GM19324 (cell line): Measurements from ENCODE around the gene SLC38A11.

Experiments
- ATAC-seq: cut with Tn5 transposase; IDR thresholded peaks from one replicate; pipeline ENCODE4 v1.9.1; 2021; ENCODE audit warnings: mild to moderate bottlenecking, moderate library complexity; ENCODE audit not compliant: unreplicated experiment, low FRiP score

The SLC38A11 gene

DNA sequence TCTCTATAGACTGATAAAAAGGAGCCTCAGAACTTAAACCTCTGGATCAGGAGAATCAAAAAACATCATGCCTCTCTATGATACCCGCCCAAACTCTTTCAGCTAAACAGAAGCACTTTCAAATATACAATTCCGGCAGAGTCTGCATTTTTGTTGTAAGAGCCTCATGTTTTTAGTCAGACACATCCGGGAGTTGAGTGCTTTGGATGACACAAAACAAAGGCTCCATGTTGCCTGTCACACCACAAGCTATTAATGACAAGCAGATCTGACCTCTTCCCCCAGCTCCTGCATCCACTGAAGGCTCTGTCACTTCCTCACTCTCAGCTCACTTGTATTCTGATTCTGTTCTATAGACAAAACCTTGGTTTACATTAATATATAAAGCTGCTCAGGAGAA is 33.2 kb downstream of the SLC38A11 start:
- ATAC-seq = no peak

GRCh38 chr2:164920430-164920829 is 34.9 kb downstream of the SLC38A11 start:
- no peak for ATAC-seq

DNA sequence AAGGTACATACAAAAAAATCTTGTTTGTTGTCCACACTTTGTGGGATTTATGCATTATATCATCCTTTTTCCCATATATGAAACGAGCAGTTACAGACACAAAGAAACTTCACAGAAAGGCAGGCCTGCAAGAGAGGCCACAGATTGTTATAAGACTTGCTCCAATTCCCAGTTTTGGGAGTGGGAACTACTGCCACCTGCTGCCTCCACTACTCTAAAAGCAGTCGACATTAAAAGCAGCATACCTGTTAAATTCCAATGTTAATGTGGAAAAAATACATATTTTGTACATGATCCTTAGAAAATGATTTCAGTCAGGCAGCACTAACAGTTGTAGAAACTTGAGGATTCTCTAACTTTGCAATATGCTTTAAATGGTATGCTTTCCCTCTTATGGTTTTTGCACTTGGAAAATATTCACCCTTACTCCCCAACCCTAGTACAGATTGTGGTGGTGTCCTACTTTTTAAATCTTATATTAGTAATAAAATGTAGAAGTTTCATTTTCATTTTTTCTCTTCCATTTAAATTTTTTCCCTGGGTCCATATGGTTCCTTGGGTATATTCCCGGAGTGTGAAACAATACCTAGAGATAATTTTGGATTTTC is 37.9 kb downstream of the SLC38A11 start:
- ATAC-seq = no peak

DNA sequence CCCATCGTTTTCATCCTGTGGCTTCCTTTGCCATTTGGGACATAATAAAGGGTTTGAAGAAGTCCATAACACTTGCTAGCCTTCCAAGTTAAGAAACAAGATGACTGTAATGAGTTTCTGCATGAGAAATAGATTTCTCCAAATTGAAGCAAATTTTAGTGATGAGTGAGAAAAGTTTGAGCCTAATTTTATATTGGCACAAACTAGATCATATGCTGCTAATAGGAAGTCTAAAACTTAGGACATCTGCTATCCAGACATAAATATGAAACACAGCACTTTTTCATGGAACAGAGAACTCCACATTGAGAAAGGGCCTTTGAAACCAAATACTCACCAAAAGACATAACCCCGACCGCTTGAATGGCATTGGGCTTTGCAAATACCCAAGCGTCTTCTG is 39.8 kb downstream of the SLC38A11 start:
- no peak for ATAC-seq

GRCh38 chr2:164913640-164914350 is 41.5 kb downstream of the SLC38A11 start:
- ATAC-seq = no peak

DNA sequence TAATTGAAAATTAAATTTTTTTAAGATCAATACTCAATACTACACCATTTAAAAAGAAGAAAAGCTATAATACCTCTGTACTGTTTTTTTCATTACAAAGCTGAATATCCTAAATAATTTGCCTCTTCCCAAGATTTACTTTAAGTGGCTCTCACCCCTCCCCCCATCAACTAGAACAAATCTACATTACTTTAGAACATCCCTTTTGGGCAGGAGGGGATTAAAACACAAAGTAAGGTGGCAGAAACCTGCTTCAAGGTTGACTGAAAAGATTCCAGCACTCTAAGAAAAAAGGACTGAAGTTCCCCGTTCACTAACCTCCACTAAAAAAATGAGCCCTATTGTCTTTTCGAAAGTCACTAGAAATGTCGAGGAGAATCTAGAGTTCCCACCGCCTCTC is 42.3 kb downstream of the SLC38A11 start:
- ATAC-seq = no peak

- ATAC-seq = no peak
These were observed 43.5 kb downstream of the SLC38A11 start for GRCh38 chr2:164911832-164912231.

GRCh38 chr2:164910101-164910899 is 45.0 kb downstream of the SLC38A11 start:
- no peak for ATAC-seq

GRCh38 chr2:164906947-164907346 is 48.4 kb downstream of the SLC38A11 start:
- no peak for ATAC-seq

GRCh38 chr2:164905307-164905706 is 50.0 kb downstream of the SLC38A11 start:
- ATAC-seq = no peak

DNA sequence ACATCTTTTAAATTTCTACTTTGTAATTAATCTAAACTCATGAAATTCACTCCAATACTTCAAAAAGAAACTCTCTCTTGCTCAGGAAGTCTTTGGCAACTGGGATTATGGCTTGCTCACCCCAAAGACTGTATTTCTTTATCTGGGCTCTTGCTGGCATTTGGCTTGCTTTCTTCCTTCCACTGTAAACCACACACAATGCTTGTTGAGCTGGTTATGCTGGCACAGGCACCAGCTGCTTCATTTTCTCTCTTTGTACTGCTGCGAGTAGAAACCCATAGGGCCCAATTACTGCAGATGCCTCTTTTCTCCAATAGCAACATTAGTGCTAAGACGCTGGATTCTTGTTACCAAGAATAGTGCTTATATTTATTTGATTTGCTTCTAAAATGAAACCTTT is 51.4 kb downstream of the SLC38A11 start:
- ATAC-seq = no peak

- ATAC-seq = no peak
These were observed 52.1 kb downstream of the SLC38A11 start for GRCh38 chr2:164903204-164903603.

DNA sequence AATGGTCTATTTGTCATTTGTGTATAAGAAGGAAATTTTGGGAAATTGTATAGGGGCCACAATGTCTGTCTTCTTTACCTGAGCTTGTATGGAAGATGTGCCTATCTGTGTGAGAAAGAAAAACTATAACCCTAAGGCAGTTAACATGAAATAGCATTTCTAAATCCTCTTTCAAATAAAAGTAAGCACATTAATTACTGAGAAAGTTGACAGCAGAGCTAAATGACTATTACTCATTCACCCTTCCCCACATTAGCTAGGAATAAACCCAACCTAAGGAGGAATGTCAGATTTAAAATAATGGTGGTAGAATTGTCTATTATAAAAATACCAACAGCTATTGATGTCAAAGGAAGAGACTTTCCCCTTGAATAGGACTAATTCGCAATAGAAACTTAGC is 56.2 kb downstream of the SLC38A11 start:
- ATAC-seq = no peak

DNA sequence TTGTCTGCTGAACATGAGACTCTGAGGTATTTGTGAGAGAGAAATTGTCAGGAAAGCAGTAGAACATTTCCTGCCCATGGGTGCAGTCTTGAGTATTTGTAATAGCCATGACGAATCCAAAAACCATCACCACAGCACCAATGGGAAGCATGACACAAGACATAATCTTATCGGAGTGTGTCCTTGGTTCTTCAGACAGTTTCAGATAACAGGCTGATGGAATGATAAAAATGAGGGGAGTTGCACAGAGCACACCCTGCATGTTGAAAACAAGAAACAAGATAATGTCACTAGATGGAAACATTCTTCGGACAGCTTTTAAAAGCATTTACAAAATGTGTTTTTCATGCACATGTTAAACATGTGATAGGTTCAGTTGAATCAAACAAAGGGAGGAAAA is 56.9 kb downstream of the SLC38A11 start:
- ATAC-seq = no peak

GRCh38 chr2:164897469-164898260 is 57.7 kb downstream of the SLC38A11 start:
- no peak for ATAC-seq

- peak; percentile 70 for ATAC-seq
These were observed 58.5 kb downstream of the SLC38A11 start for GRCh38 chr2:164896634-164897355.

DNA sequence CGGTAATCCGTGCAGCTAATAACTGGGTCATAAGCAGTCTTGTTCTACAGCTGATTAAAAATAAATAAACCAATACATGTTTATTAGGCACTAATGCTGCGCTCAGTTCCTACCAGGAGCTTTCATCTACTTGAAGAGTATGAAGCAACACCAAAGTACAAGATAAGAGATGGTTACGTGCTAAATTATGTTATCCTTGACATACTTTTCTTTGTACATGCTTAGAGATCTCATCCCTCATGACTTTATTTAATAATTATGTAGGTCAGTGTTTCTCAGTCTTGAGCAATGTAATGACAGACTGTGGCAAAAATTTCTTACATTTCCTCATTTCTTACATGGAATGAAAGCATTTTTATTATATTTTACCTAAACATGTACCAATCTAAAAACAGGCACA is 59.1 kb downstream of the SLC38A11 start:
- ATAC-seq = no peak

DNA sequence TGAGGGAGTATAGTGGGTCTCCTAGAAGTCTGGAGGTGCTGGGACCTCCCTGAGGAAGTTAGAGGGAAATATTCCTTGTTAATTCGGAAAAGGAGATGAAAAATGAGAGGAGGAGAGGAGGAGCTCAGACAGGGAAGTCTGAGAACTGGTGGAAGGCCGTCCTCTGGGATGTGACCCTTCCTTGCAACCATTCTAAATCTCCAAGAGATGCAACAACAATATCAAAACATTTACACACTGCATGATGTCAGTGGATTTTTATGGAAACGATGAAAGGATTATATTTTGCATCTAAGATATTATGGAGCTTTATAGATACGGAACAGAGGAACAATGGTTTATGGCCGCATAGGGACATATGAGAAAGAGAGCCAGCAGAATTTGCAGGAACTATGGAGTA is 63.9 kb downstream of the SLC38A11 start:
- ATAC-seq = no peak

- ATAC-seq = no peak
These were observed 64.8 kb downstream of the SLC38A11 start for GRCh38 chr2:164890544-164890943.

- ATAC-seq = no peak
These were observed 66.7 kb downstream of the SLC38A11 start for GRCh38 chr2:164888592-164888991.
